GM10248 (cell line): ENCODE data around the gene SPATA25.
"Not testable (repeated sequence)": the region's sequence is repeated elsewhere in the genome, so short reads cannot be mapped to it uniquely, and the experiment has no call there.

Experiments
- CTCF ChIA-PET: fragments of 300-600 bp; sonication (Branson Sonifier 250); formaldehyde crosslinking; extraction: SDS; loops from one replicate; lab custom pipeline; 2021; ENCODE audit warnings: antibody characterized with exemption; lab: Yijun Ruan, JAX
- POLR2A ChIA-PET: fragments of 350-650 bp; sonication (Branson Sonifier 250); formaldehyde crosslinking; extraction: SDS; loops from one replicate; lab custom pipeline; 2020; ENCODE audit warnings: antibody characterized with exemption; lab: Yijun Ruan, JAX
- DNase-seq: peaks from one replicate; pipeline ENCODE4 v3.0.0; 2012; ENCODE audit errors: extremely low spot score
- TF ChIP-seq, protein P1 (sequence below): IDR thresholded peaks from 2 replicates; pipeline ENCODE4 v1.5.1; 2012; ENCODE audit warnings: mild to moderate bottlenecking, low read depth; ENCODE audit errors: extremely low read depth, missing control alignments, control extremely low read depth

Gene SPATA25

DNA sequence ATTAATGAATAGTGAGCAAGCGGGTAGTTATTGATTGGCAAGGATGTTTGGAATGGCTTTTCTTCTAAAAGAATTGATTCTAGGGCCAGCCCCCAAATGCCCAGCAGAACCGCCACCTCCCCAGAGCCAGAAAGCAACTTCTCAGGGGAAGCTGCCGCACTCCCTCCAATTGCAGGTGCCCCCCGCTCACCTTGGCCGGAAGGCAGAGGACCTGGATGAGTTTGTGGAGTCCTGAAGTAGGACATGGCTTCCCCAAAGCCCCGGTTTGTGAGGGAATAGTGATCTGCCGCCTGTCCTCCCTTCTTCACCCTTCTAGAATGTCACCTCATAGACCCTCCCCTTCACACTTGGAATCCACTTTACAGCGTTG, at the start of gene SPATA25:
Gene SPATA25, minus strand, starts transcription at position 277 of the 370 bp plus-strand sequence. Its CDS starts 32 bp downstream, at position 245.
- no peak for DNase-seq
- CTCF ChIA-PET, result no interaction called here
- POLR2A ChIA-PET, result no interaction called here

DNA sequence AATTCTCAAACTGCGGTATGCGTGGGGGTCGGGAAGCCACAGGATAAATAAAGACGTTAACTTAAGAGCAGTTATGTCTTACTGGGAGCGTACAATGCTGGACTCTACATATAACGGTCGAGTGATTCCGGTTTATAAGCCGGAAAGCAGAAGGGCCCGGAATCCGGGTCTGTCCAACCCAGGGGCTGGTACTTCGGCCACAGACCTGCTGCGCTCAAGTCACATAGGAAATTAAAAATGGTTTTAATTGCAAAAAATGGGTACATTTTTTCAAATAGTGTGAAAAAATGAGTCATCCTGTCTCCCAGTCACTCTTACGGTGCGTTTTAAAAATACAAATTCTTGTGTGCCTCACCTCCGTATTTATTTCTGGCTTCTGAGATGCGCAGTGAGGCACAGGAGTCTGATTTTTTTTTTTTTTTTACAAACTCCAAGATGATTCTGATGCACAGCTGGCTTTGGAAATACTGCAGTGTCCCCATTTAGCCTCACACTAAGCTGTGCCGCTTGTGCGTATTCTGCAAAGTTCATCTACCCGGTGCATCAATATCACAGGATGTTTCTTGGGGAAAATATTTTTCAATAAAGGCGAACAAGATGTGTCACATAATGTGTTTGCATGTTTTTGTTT, 48.1 kb upstream of the SPATA25 start:
- CTCF ChIA-PET, result interaction anchor here (1.3 to 5.3 kb wide), 3 partner anchors 14 to 78 kb away, joined by 4 to 43 read pairs (median 5); no protein-coding TSS in a partner anchor
- TF ChIP-seq, protein P1, sequence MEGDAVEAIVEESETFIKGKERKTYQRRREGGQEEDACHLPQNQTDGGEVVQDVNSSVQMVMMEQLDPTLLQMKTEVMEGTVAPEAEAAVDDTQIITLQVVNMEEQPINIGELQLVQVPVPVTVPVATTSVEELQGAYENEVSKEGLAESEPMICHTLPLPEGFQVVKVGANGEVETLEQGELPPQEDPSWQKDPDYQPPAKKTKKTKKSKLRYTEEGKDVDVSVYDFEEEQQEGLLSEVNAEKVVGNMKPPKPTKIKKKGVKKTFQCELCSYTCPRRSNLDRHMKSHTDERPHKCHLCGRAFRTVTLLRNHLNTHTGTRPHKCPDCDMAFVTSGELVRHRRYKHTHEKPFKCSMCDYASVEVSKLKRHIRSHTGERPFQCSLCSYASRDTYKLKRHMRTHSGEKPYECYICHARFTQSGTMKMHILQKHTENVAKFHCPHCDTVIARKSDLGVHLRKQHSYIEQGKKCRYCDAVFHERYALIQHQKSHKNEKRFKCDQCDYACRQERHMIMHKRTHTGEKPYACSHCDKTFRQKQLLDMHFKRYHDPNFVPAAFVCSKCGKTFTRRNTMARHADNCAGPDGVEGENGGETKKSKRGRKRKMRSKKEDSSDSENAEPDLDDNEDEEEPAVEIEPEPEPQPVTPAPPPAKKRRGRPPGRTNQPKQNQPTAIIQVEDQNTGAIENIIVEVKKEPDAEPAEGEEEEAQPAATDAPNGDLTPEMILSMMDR, result no peak
- no peak for DNase-seq
- POLR2A ChIA-PET, result interaction anchor here (0.6 to 2.6 kb wide), 19 partner anchors 8 to 482 kb away, joined by 3 to 14 read pairs (median 5); partner anchors contain the start of gene ZNF335

More for the DNA sequence above, at the start of gene SPATA25:
- TF ChIP-seq, protein P1, result no peak

DNA sequence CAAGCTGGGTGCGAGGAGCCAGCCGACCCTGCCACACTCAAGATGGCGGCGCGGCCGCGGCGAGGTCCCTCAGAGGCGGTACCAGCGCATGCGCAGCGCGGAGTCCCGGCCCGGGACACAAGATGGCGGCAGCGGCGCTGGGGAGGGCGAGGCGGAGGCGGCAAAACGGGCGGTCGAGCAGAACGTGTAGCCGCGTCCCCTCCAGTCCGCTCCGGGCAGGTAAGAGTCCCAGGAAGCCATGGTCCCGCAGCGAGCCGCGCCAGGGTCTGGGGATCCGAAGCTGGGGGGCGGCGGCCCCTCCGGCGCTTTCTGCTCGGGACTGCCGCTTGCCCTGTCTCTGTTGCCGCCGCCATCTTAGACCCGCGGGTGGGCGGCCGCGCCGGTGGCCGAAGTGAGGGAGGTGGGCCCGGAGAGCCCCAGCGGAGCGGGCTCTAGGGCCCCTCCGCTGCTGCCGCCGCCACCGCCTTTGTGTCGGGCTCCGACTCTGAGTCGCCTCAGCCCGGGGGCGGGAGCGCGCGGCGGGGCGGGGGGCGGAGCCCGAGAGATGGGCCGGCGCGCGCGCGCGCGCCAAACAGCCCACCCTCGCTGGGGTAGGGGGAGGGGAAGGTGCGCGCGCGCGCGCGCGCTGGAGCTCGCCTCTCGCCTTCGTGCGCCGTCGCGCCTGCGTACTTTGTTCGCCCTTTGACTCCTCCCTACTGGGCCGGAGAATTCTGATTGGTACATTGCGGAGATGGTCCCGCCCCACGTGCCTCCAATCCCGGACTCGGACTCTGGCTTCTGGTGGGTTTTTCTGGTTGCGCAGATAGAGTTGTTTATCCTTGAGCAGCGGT, 47.4 kb upstream of the SPATA25 start, which contains the start of gene PCIF1:
Gene PCIF1, plus strand, starts transcription at position 98 of the 830 bp plus-strand sequence. CDS start 4,317 bp downstream, outside the sequence.
- TF ChIP-seq, protein P1, result no peak
- peak; percentile 99 for DNase-seq
- ChIA-PET POLR2A (interaction anchor here (0.6 to 2.6 kb wide), 21 partner anchors 8 to 481 kb away, joined by 3 to 14 read pairs (median 5); partner anchors contain the start of genes CTSA, NEURL2 and ZNF335), CTCF (interaction anchor here (0.8 to 5.3 kb wide), 11 partner anchors 10 to 164 kb away, joined by 3 to 43 read pairs (median 5); partner anchors contain the start of gene ZNF335)

- POLR2A ChIA-PET, result interaction anchor here (0.9 to 2.6 kb wide), 7 partner anchors 9 to 53 kb away, joined by 3 to 14 read pairs (median 4); partner anchors contain the start of genes CTSA, NEURL2 and ZNF335
- peak; percentile 65 for DNase-seq
- CTCF ChIA-PET, result interaction anchor here (0.7 to 2.5 kb wide), 14 partner anchors 10 to 163 kb away, joined by 3 to 18 read pairs (median 4); partner anchors contain the start of gene ZNF335
- TF ChIP-seq, protein P1, result no peak
Measured at GRCh38 chr20:45934046-45934585, 46.7 kb upstream of the SPATA25 start.

DNA sequence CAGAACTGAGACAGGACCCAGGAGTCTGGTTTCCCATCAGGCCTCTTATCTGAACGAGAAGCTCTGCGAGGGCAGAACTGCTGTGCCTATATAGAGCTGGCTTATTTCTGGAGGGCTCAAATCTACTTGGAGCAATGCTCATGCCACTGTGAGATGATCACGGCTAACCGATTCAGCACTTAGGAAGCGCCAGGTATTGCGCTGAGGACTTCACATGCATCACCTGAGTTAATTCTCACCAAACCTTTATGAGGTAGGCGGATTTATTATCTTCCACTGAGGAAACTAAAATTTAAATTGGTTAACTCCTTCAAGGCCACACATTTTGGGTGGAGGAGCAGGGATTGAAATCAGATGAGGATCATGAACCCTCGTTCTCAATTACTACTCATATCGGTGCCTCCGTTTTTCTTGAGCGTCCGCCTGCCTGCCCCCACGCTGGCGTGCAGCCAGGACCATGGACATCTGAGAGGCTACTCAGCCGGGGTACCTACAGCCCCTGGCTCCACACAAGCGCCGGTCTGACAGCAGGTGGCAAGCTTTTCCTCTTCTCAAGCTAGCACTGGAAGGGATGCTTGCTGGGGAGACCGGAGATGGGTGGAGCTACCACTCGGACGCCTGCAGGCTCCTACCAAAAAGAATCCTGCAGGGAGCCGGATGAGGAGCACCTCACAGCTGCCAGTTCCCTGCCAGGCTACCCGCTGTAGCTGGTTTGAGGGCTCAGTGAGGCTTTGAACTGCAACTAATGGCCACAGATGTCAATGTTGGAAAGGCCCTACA, 46.0 kb upstream of the SPATA25 start:
- peak; percentile 78 for DNase-seq
- CTCF ChIA-PET, result interaction anchor here (0.7 to 2.5 kb wide), 16 partner anchors 9 to 163 kb away, joined by 3 to 18 read pairs (median 4); partner anchors contain the start of gene ZNF335
- TF ChIP-seq, protein P1, result peak; percentile 53
- POLR2A ChIA-PET, result interaction anchor here (0.9 to 2.6 kb wide), 5 partner anchors 9 to 53 kb away, joined by 3 to 14 read pairs (median 4); partner anchors contain the start of genes CTSA, NEURL2 and ZNF335

DNA sequence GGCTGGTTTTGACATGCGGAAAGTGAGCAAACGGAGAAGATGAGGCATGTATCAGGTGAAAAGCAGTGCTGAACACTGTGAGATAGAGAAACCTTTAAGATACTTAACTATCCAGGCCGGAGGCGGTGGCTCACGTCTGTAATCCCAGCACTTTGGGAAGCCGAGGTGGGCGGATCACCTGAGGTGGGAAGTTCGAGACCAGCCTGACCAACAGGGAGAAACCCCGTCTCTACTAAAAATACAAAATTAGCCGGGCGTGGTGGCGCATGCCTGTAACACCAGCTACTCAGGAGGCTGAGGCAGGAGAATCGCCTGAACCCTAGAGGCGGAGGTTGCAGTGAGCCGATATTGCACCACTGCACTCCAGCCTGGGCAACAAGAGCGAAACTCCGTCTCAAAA, 44.3 kb upstream of the SPATA25 start:
- DNase-seq, POLR2A ChIA-PET: not testable (repeated sequence)
- CTCF ChIA-PET, result interaction anchor here (1.8 kb wide), 1 partner anchor 12 kb away, joined by 7 read pairs; no protein-coding TSS in a partner anchor
